HCT116 (cell line): Measurements from ENCODE around the gene PLCG2. TPM values are rescaled to one million over a fixed set of nuclear protein-coding genes. Genes with fewer than 3 reads are reported as not detected.
"Not testable (repeated sequence)": the region's sequence is repeated elsewhere in the genome, so short reads cannot be mapped to it uniquely, and the experiment has no call there.

Experiments used
- ATAC-seq: fragments of 200-7000 bp; cut with Tn5 transposase; 2 replicates; pipeline ENCODE4 v1.9.1; 2020; ENCODE audit warnings: mild to moderate bottlenecking, moderate library complexity
- BruUV-seq: library from RNA; stranded (reverse); fragments of 400-500 nt; replicated peaks from 2 replicates; lab custom pipeline; 2021; lab: Mats Ljungman, UMichigan
- CTCF ChIA-PET: fragments of 300-600 bp; sonication (Branson Sonifier 250); formaldehyde crosslinking; loops from one replicate; lab custom pipeline; 2021; ENCODE audit warnings: antibody characterized with exemption; lab: Charles Lee
- POLR2A ChIA-PET: fragments of 300-600, 350-600 bp; sonication (Branson Sonifier 250); formaldehyde crosslinking; loops from one replicate; lab custom pipeline; 2021; ENCODE audit warnings: antibody characterized with exemption; lab: Charles Lee
- RAD21 ChIA-PET, 2 experiments: fragments of 300-600 bp; sonication (Branson Sonifier 250); formaldehyde crosslinking; loops; one replicate each; lab custom pipeline; 2023; ENCODE audit warnings: low total read pairs in 2 of 2; ENCODE audit not compliant: uncharacterized antibody in 2 of 2, unreplicated experiment in 2 of 2, low non-redundant PET in 1 of 2; lab: Charles Lee
- DNase-seq: peaks from one replicate; pipeline ENCODE4 v3.0.0-alpha.2; 2010; ENCODE audit warnings: low read depth, low spot score
- H2AFZ ChIP-seq: fragments of 200-600 bp; shearing (Covaris generic), sonication (generic); 2 replicates; pipeline ENCODE4 v1.6.1; 2017; ENCODE audit warnings: low read depth, mixed run types, mixed read lengths, antibody characterized with exemption, low read length; ENCODE audit not compliant: poor library complexity, severe bottlenecking
- H3K27ac ChIP-seq: 2 replicates; pipeline ENCODE4 v1.5.1; 2012; ENCODE audit warnings: low read depth, low read length
- H3K27me3 ChIP-seq: fragments of 200-600 bp; sonication (generic); 2 replicates; pipeline ENCODE4 v1.6.1; 2016; ENCODE audit warnings: mixed run types, low read length, mixed read lengths; ENCODE audit not compliant: insufficient read depth
- H3K36me3 ChIP-seq, 2 experiments: fragments of 200-500 bp in 1 of 2; fragments of 200-600 bp in 1 of 2; sonication (Bioruptor generic) in 1 of 2; sonication (generic) in 1 of 2; 2 replicates each; pipeline versions ENCODE4 v1.5.1 to v1.6.1; 2014 to 2016; ENCODE audit warnings: low read length in 2 of 2, inconsistent platforms in 1 of 2, mixed read lengths in 1 of 2, mixed run types in 1 of 2; ENCODE audit not compliant: insufficient read depth in 2 of 2, control insufficient read depth in 1 of 2
- H3K4me1 ChIP-seq, 2 experiments: fragments of 200-600 bp in 1 of 2; sonication (generic) in 1 of 2; 2 replicates each; pipeline versions ENCODE4 v1.5.1 to v1.6.1; 2012 to 2017; ENCODE audit warnings: low read length in 2 of 2, inconsistent platforms in 1 of 2, mild to moderate bottlenecking in 1 of 2, mixed read lengths in 1 of 2, mixed run types in 1 of 2, moderate library complexity in 1 of 2; ENCODE audit not compliant: insufficient read depth in 2 of 2, control insufficient read depth in 1 of 2
- H3K4me2 ChIP-seq: fragments of 200-600 bp; sonication (generic); 2 replicates; pipeline ENCODE4 v1.6.1; 2017; ENCODE audit warnings: mixed run types, low read length, mixed read lengths
- H3K4me3 ChIP-seq, 2 experiments: fragments of 200-600 bp in 1 of 2; sonication (generic) in 1 of 2; replicated peaks in 1 of 2; 2 replicates each; pipeline ENCODE4 v1.5.1; 2011 to 2016; ENCODE audit warnings: low read length in 2 of 2, control low read depth in 1 of 2, low read depth in 1 of 2, mild to moderate bottlenecking in 1 of 2, mixed read lengths in 1 of 2, mixed run types in 1 of 2
- H3K79me2 ChIP-seq: fragments of 200-600 bp; sonication (generic); 2 replicates; pipeline ENCODE4 v1.6.1; 2017; ENCODE audit warnings: mild to moderate bottlenecking, mixed run types, low read length, moderate library complexity, mixed read lengths; ENCODE audit not compliant: insufficient read depth
- H3K9ac ChIP-seq: fragments of 200-600 bp; sonication (generic); 2 replicates; pipeline ENCODE4 v1.6.1; 2016; ENCODE audit warnings: low read length, mixed read lengths
- H3K9me2 ChIP-seq: fragments of 200-600 bp; sonication (generic), shearing (Covaris generic); 2 replicates; pipeline ENCODE4 v1.6.1; 2017; ENCODE audit warnings: mixed run types, mild to moderate bottlenecking, moderate library complexity; ENCODE audit not compliant: insufficient read depth
- H3K9me3 ChIP-seq, 2 experiments: fragments of 200-500 bp in 1 of 2; fragments of 200-600 bp in 1 of 2; sonication (Bioruptor generic) in 1 of 2; sonication (generic) in 1 of 2; 2 replicates each; pipeline ENCODE4 v1.6.1; 2014 to 2017; ENCODE audit warnings: low read length in 2 of 2, mixed read lengths in 2 of 2, inconsistent platforms in 1 of 2, low read depth in 1 of 2, mild to moderate bottlenecking in 1 of 2, mixed run types in 1 of 2, moderate library complexity in 1 of 2; ENCODE audit not compliant: control insufficient read depth in 1 of 2, insufficient read depth in 1 of 2
- H4K20me1 ChIP-seq: fragments of 200-600 bp; sonication (generic), shearing (Covaris generic); 2 replicates; pipeline ENCODE4 v1.6.1; 2017; ENCODE audit warnings: mixed run types, mild to moderate bottlenecking, moderate library complexity; ENCODE audit not compliant: insufficient read depth
- CEBPB ChIP-seq: IDR thresholded peaks from 2 replicates; pipeline ENCODE4 v1.6.1; 2012; ENCODE audit warnings: low read depth
- EGR1 ChIP-seq: IDR thresholded peaks from 2 replicates; pipeline ENCODE4 v1.6.1; 2012; ENCODE audit warnings: low read depth
- ELF1 ChIP-seq: IDR thresholded peaks from 2 replicates; pipeline ENCODE4 v1.6.1; 2012; ENCODE audit warnings: low read depth, borderline replicate concordance
- EZH2 ChIP-seq: fragments of 200-600 bp; sonication (generic); IDR thresholded peaks from 2 replicates; pipeline ENCODE4 v1.6.1; 2017; ENCODE audit warnings: antibody characterized with exemption, mixed run types
- EZH2phosphoT487 ChIP-seq: fragments of 200-600 bp; IDR thresholded peaks from 2 replicates; pipeline ENCODE4 v1.6.1; 2018; ENCODE audit warnings: antibody characterized with exemption, borderline replicate concordance
- FOSL1 ChIP-seq: IDR thresholded peaks from 2 replicates; pipeline ENCODE4 v1.6.1; 2012; ENCODE audit warnings: low read depth
- JUND ChIP-seq: IDR thresholded peaks from 2 replicates; pipeline ENCODE4 v1.6.1; 2012
- POLR2A ChIP-seq: IDR thresholded peaks from 2 replicates; pipeline ENCODE4 v1.7.0; 2011; ENCODE audit warnings: borderline replicate concordance; ENCODE audit not compliant: insufficient read depth, insufficient read length; ENCODE audit errors: extremely low read depth
- POLR2AphosphoS5 ChIP-seq: IDR thresholded peaks from 2 replicates; pipeline ENCODE4 v1.6.1; 2011; ENCODE audit warnings: mild to moderate bottlenecking, low read depth, low read length, moderate library complexity
- RAD21 ChIP-seq: IDR thresholded peaks from 2 replicates; pipeline ENCODE4 v1.6.1; 2012; ENCODE audit warnings: low read depth, mild to moderate bottlenecking
- SIN3A ChIP-seq: IDR thresholded peaks from 2 replicates; pipeline ENCODE4 v1.6.1; 2012; ENCODE audit warnings: low read depth
- SP1 ChIP-seq: IDR thresholded peaks from 2 replicates; pipeline ENCODE4 v1.6.1; 2012; ENCODE audit warnings: low read depth
- SRF ChIP-seq: IDR thresholded peaks from 2 replicates; pipeline ENCODE4 v1.6.1; 2012; ENCODE audit warnings: low read depth
- TCF7L2 ChIP-seq: IDR thresholded peaks from 2 replicates; pipeline ENCODE4 v1.7.0; 2011; ENCODE audit warnings: borderline replicate concordance, inconsistent platforms; ENCODE audit not compliant: insufficient read depth, insufficient read length; ENCODE audit errors: extremely low read depth
- ZFX ChIP-seq: fragments of 450-650 bp; IDR thresholded peaks from 2 replicates; pipeline ENCODE4 v1.6.1; 2017
- ZNF274 ChIP-seq: fragments of 200-500 bp; sonication (Bioruptor generic); IDR thresholded peaks from 2 replicates; pipeline ENCODE4 v1.6.1; 2014; ENCODE audit warnings: mild to moderate bottlenecking, low read depth, low read length, inconsistent platforms
- intact Hi-C: fragments of 100-400 bp; cut with micrococcal nuclease; formaldehyde crosslinking; loops from 2 replicates; pipeline ENCODE4 v1.10.0; 2022
- total RNA-seq: library from RNA; stranded (reverse); gene quantifications from one replicate; pipeline ENCODE4 v1.2.1, GENCODE V29; 2021; ENCODE audit not compliant: unreplicated experiment
- TF ChIP-seq, protein P1 (sequence below): IDR thresholded peaks from 2 replicates; pipeline ENCODE4 v1.6.1; 2012
- TF ChIP-seq, protein P2 (sequence below): IDR thresholded peaks from 2 replicates; pipeline ENCODE4 v1.6.1; 2012
- TF ChIP-seq, protein P3 (sequence below), 3 experiments: fragments of 200-600 bp in 1 of 3; sonication (generic) in 1 of 3; IDR thresholded peaks in 2 of 3; conservative IDR thresholded peaks in 1 of 3; 2 replicates each; pipeline ENCODE4 v1.5.1; 2012 to 2017; ENCODE audit warnings: low read depth in 2 of 3, low read length in 2 of 3, antibody characterized with exemption in 1 of 3, borderline replicate concordance in 1 of 3, control low read depth in 1 of 3, mild to moderate bottlenecking in 1 of 3, mixed read lengths in 1 of 3, mixed run types in 1 of 3, moderate library complexity in 1 of 3; ENCODE audit not compliant: insufficient read depth in 1 of 3

PLCG2 gene
- total RNA-seq, 1 experiment from 2014 or later = 31.2 TPM

DNA sequence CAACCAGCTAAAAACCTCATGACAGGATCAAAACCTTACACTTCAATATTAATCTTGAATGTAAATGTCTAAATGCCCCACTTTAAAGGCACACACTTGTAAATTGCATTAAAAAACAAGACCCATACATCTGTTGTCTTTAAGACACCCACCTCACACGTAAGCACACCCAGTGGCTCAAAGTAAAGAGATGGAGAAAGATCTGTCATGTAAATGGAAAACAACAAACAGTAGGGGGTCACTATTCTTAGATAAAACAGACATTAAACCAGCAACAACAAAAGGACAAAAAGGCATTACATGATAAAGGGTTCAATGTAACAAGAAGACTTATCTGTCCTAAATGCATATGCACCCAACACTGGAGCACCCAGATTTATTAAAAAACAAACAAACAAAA, 196.5 kb downstream of the PLCG2 start:
- CTCF ChIA-PET = no interaction called here
- Histone ChIP-seq H2AFZ (no peak overlapping the region), H3K4me2 (no peak overlapping the region), H3K27ac (no peak overlapping the region), H3K4me3 (no peak overlapping the region), H3K9me2 (no peaks in the 10 kb centered on the region), H3K36me3 (no peaks in the 10 kb centered on the region), H4K20me1 (no peaks in the 10 kb centered on the region), H3K9ac (no peak overlapping the region), H3K79me2 (no peaks in the 10 kb centered on the region), H3K4me1 (no peaks in the 10 kb centered on the region), H3K27me3 (no peaks in the 10 kb centered on the region), H3K9me3 (no peaks in the 10 kb centered on the region)
- DNase-seq = no peak
- POLR2A ChIA-PET = no interaction called here
- RAD21 ChIA-PET = no interaction called here
- no TSS peak for BruUV-seq
- no peak for ATAC-seq
- no peak for TF ChIP-seq EZH2phosphoT487
- TF ChIP-seq, protein P1, sequence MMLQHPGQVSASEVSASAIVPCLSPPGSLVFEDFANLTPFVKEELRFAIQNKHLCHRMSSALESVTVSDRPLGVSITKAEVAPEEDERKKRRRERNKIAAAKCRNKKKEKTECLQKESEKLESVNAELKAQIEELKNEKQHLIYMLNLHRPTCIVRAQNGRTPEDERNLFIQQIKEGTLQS = no peak
- no peak for TF ChIP-seq JUND
- no peak for TF ChIP-seq SIN3A
- no peak for TF ChIP-seq RAD21
- TF ChIP-seq TCF7L2 = no peak
- no peak for TF ChIP-seq ZNF274
- TF ChIP-seq SP1 = no peak
- TF ChIP-seq EZH2 = no peak
- TF ChIP-seq SRF = no peak
- no peak for TF ChIP-seq EGR1
- TF ChIP-seq POLR2AphosphoS5 = no peak
- TF ChIP-seq, protein P2, sequence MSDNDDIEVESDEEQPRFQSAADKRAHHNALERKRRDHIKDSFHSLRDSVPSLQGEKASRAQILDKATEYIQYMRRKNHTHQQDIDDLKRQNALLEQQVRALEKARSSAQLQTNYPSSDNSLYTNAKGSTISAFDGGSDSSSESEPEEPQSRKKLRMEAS = no peak
- TF ChIP-seq CEBPB = no peak
- TF ChIP-seq POLR2A = no peak
- no peak for TF ChIP-seq ELF1
- no peak for TF ChIP-seq ZFX
- TF ChIP-seq, protein P3, sequence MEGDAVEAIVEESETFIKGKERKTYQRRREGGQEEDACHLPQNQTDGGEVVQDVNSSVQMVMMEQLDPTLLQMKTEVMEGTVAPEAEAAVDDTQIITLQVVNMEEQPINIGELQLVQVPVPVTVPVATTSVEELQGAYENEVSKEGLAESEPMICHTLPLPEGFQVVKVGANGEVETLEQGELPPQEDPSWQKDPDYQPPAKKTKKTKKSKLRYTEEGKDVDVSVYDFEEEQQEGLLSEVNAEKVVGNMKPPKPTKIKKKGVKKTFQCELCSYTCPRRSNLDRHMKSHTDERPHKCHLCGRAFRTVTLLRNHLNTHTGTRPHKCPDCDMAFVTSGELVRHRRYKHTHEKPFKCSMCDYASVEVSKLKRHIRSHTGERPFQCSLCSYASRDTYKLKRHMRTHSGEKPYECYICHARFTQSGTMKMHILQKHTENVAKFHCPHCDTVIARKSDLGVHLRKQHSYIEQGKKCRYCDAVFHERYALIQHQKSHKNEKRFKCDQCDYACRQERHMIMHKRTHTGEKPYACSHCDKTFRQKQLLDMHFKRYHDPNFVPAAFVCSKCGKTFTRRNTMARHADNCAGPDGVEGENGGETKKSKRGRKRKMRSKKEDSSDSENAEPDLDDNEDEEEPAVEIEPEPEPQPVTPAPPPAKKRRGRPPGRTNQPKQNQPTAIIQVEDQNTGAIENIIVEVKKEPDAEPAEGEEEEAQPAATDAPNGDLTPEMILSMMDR (IDR thresholded peaks at IDR 0.05 in 2 of 3, conservative IDR thresholded peaks at IDR 0.05 in 1 of 3; ENCODE audit: borderline replicate concordance in 1 of 3, insufficient read depth in 1 of 3, low read depth in 2 of 3, low read length in 2 of 3) = no peak
- no peak for TF ChIP-seq FOSL1
- intact Hi-C loops = no loop called here

DNA sequence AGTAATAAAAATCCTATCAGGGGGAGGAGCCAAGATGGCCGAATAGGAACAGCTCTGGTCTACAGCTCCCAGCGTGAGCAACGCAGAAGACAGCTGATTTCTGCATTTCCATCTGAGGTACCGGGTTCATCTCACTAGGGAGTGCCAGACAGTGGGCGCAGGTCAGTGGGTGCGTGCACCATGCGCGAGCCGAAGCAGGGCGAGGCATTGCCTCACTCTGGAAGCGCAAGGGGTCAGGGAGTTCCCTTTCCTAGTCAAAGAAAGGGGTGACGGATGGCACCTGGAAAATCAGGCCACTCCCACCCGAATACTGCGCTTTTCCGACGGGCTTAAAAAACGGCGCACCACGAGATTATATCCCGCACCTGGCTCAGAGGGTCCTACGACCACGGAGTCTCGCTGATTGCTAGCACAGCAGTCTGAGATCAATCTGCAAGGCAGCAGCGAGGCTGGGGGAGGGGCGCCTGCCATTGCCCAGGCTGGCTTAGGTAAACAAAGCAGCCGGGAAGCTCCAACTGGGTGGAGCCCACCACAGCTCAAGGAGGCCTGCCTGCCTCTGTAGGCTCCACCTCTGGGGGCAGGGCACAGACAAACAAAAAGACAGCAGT, 198.3 kb downstream of the PLCG2 start:
- H3K9ac ChIP-seq, intact Hi-C loops, POLR2A ChIA-PET, H3K9me3 ChIP-seq, H3K27ac ChIP-seq, CTCF ChIA-PET, H3K79me2 ChIP-seq, H3K27me3 ChIP-seq, H2AFZ ChIP-seq, DNase-seq, H4K20me1 ChIP-seq, RAD21 ChIA-PET, H3K36me3 ChIP-seq, H3K4me1 ChIP-seq, H3K9me2 ChIP-seq, H3K4me3 ChIP-seq, H3K4me2 ChIP-seq, BruUV-seq, ATAC-seq: not testable (repeated sequence)
